ENCODE measurements around the gene COPG2. TPM values are rescaled to one million over a fixed set of nuclear protein-coding genes. Genes with fewer than 3 reads are reported as not detected.
"Not testable (repeated sequence)": the region's sequence is repeated elsewhere in the genome, so short reads cannot be mapped to it uniquely, and the experiment has no call there.

The COPG2 gene
- total RNA-seq, 4 donors from 2014 or later, result 11.7 to 15.6 (median 13.1) TPM

- Histone ChIP-seq H3K4me1 (no peaks in the 10 kb centered on the region), H3K9me3 (no peaks in the 10 kb centered on the region), H3K27me3 (no peaks in the 10 kb centered on the region), H3K4me3 (no peak overlapping the region), H3K27ac (no peak overlapping the region), H3K36me3 (peaks cover 0 to 36% of the 10 kb centered on the region in 2 donors)
- TF ChIP-seq CTCF (IDR thresholded peaks at IDR 0.05), result no peak
- no peak for TF ChIP-seq EP300 (IDR thresholded peaks at IDR 0.05)
- TF ChIP-seq POLR2AphosphoS5 (IDR thresholded peaks at IDR 0.05), result no peak
- TF ChIP-seq POLR2A (IDR thresholded peaks at IDR 0.05), result no peak
- 54 to 75% methylated on average over 1 to 3 of the region's 3 CpGs for WGBS, 2 donors (ENCODE audit: low coverage in 1 of 2)
- no peak for ATAC-seq
Observed at GRCh38 chr7:130515315-130516040, 153.1 kb downstream of the COPG2 start.

- ATAC-seq, result no peak
- no peak for TF ChIP-seq POLR2A (IDR thresholded peaks at IDR 0.05)
- TF ChIP-seq EP300 (IDR thresholded peaks at IDR 0.05), result no peak
- TF ChIP-seq CTCF (IDR thresholded peaks at IDR 0.05), result no peak
- TF ChIP-seq POLR2AphosphoS5 (IDR thresholded peaks at IDR 0.05), result no peak
- peaks cover 0 to 47% of the 10 kb centered on the region in 2 donors for H3K36me3 ChIP-seq
- H3K4me3 ChIP-seq, result no peak overlapping the region
- H3K27me3 ChIP-seq, result no peaks in the 10 kb centered on the region
- H3K27ac ChIP-seq, result no peak overlapping the region
- no peaks in the 10 kb centered on the region for H3K9me3 ChIP-seq
- 91 to 100% methylated on average over 1 of the region's 1 CpG for WGBS, 2 donors (ENCODE audit: low coverage in 1 of 2)
- H3K4me1 ChIP-seq, result no peaks in the 10 kb centered on the region
Observed at GRCh38 chr7:130513447-130513846, 155.1 kb downstream of the COPG2 start.

- H3K9me3 ChIP-seq, H3K4me1 ChIP-seq, H3K4me3 ChIP-seq, H3K27ac ChIP-seq, ATAC-seq, H3K27me3 ChIP-seq: not testable (repeated sequence)
- 76% methylated on average over 3 of the region's 3 CpGs; no CpG with 5 or more reads in 1 of the 2 donors for WGBS, 2 donors (ENCODE audit: low coverage in 1 of 2)
- peaks cover 0 to 52% of the 10 kb centered on the region in 2 donors for H3K36me3 ChIP-seq
Observed at GRCh38 chr7:130512038-130512437, 156.5 kb downstream of the COPG2 start.

GRCh38 chr7:130506358-130506757 is 162.2 kb downstream of the COPG2 start:
- TF ChIP-seq POLR2A (IDR thresholded peaks at IDR 0.05) (no peak), POLR2AphosphoS5 (IDR thresholded peaks at IDR 0.05) (no peak), EP300 (IDR thresholded peaks at IDR 0.05) (no peak), CTCF (IDR thresholded peaks at IDR 0.05) (no peak)
- 94 to 100% methylated on average over 2 to 3 of the region's 3 CpGs for WGBS, 2 donors (ENCODE audit: low coverage in 1 of 2)
- no peaks in the 10 kb centered on the region for H3K27me3 ChIP-seq
- no peak overlapping the region for H3K27ac ChIP-seq
- H3K9me3 ChIP-seq, result no peaks in the 10 kb centered on the region
- no peak overlapping the region for H3K4me3 ChIP-seq
- H3K4me1 ChIP-seq, result no peaks in the 10 kb centered on the region
- H3K36me3 ChIP-seq, result peaks cover 0 to 57% of the 10 kb centered on the region in 2 donors
- ATAC-seq, result no peak

GRCh38 chr7:130505753-130506152 is 162.8 kb downstream of the COPG2 start:
- no peak overlapping the region for H3K4me3 ChIP-seq
- H3K36me3 ChIP-seq, result peaks cover 0 to 61% of the 10 kb centered on the region in 2 donors
- no peaks in the 10 kb centered on the region for H3K9me3 ChIP-seq
- no peak for ATAC-seq
- no peaks in the 10 kb centered on the region for H3K27me3 ChIP-seq
- no peaks in the 10 kb centered on the region for H3K4me1 ChIP-seq
- no peak for TF ChIP-seq POLR2AphosphoS5 (IDR thresholded peaks at IDR 0.05)
- TF ChIP-seq EP300 (IDR thresholded peaks at IDR 0.05), result no peak
- no peak for TF ChIP-seq CTCF (IDR thresholded peaks at IDR 0.05)
- TF ChIP-seq POLR2A (IDR thresholded peaks at IDR 0.05), result no peak
- H3K27ac ChIP-seq, result no peak overlapping the region

Data from gastroesophageal sphincter (tissue), 4 donors.